Right lobe of liver (tissue), 6 donors: ENCODE data around the gene MS4A15. TPM values are rescaled to one million over a fixed set of nuclear protein-coding genes. Genes with fewer than 3 reads are reported as not detected.

Source experiments
- ATAC-seq, 4 donors: fragments of 200-7000 bp; cut with Tn5 transposase; one replicate each; pipeline ENCODE4 v1.9.1; 2020; ENCODE audit warnings: mild to moderate bottlenecking in 4 of 4, moderate library complexity in 4 of 4
- DNase-seq, 3 donors: peaks; one replicate each; pipeline ENCODE4 v3.0.0-alpha.2; 2020
- H3K27ac ChIP-seq, 3 donors: fragments of 200-600 bp; one replicate each; pipeline ENCODE4 v1.8.0; 2022
- H3K27me3 ChIP-seq, 2 donors: fragments of 200-600 bp; one replicate each; pipeline ENCODE4 v1.8.0; 2022
- H3K36me3 ChIP-seq, 4 donors: fragments of 200-600 bp; sonication (generic) in 1 of 4; one replicate each; pipeline versions ENCODE4 v1.5.1 to v1.8.0; 2017 to 2022; ENCODE audit warnings: control low read depth in 1 of 4
- H3K4me1 ChIP-seq, 4 donors: fragments of 200-600 bp; sonication (generic) in 1 of 4; one replicate each; pipeline versions ENCODE4 v1.5.1 to v1.8.0; 2017 to 2022; ENCODE audit warnings: control low read depth in 1 of 4
- H3K4me3 ChIP-seq, 3 donors: fragments of 200-600 bp; one replicate each; pipeline ENCODE4 v1.8.0; 2022
- H3K9me3 ChIP-seq, 4 donors: fragments of 200-600 bp; sonication (generic) in 1 of 4; one replicate each; pipeline versions ENCODE4 v1.5.1 to v1.8.0; 2017 to 2022; ENCODE audit warnings: control low read depth in 1 of 4
- CTCF ChIP-seq, 4 donors: fragments of 200-600 bp in 3 of 4; fragments of 450-650 bp in 1 of 4; IDR thresholded peaks; one replicate each; pipeline versions ENCODE4 v1.5.1 to v1.8.0; 2016 to 2022; ENCODE audit warnings: antibody characterized with exemption in 4 of 4, mild to moderate bottlenecking in 2 of 4
- POLR2A ChIP-seq: fragments of 450-650 bp; IDR thresholded peaks from one replicate; pipeline ENCODE4 v1.6.1; 2017; ENCODE audit warnings: antibody characterized with exemption, mild to moderate bottlenecking
- WGBS: methylation state at CpG from one replicate; pipeline ENCODE4 v1.1.6; 2018; ENCODE audit warnings: low coverage, low lambda C conversion rate; ENCODE audit not compliant: insufficient coverage; ENCODE audit errors: missing lambda C conversion rate; 5-methylcytosine and 5-hydroxymethylcytosine counted together
- intact Hi-C, 2 donors: fragments of 100-400 bp; cut with DNase I; formaldehyde crosslinking; loops; one replicate each; pipeline versions ENCODE4 v1.11.2 to v1.14.1; 2022
- total RNA-seq, 6 experiments: library from RNA; depleted of rRNA in 2 of 6; stranded (reverse); fragments of >200 nt in 2 of 6; fragmentation: NEBNext Ultra II Directional in 3 of 6; extraction: Animal tissue kit (Norgen Biotek cat#: 25700) in 3 of 6; gene quantifications; one replicate each; pipeline versions ENCODE4 v1.1.0 to v1.2.4, GENCODE V29; 2016 to 2023
- donor health status: DM: no; HTN: yes; CAD: no.
- donor health status: DM: no; HTN: no; CAD: no.
- donor health status: DM: no; HTN: no; CAD: no.
- donor health status: DM: no; HTN: yes; CAD: no.
- donor health status: DM: no; HTN: yes; CAD: no.

The MS4A15 gene
- total RNA-seq, 6 experiments from 2014 or later, result not detected

GRCh38 chr11:60813324-60813723 is 56.7 kb downstream of the MS4A15 start:
- no peaks in the 10 kb centered on the region for H3K36me3 ChIP-seq
- ATAC-seq (no peak), DNase-seq (no peak)
- H3K9me3 ChIP-seq, result no peaks in the 10 kb centered on the region
- no peak for TF ChIP-seq CTCF (IDR thresholded peaks at IDR 0.05)
- no peak for TF ChIP-seq POLR2A
- no peak overlapping the region for H3K27ac ChIP-seq
- intact Hi-C loops, result no loop called here
- 83% methylated on average over 1 of the region's 1 CpG for WGBS
- no peak overlapping the region for H3K4me3 ChIP-seq
- no peaks in the 10 kb centered on the region for H3K27me3 ChIP-seq
- H3K4me1 ChIP-seq, result no peaks in the 10 kb centered on the region

- Histone ChIP-seq H3K36me3 (no peaks in the 10 kb centered on the region), H3K27ac (no peak overlapping the region), H3K4me1 (no peaks in the 10 kb centered on the region), H3K27me3 (no peaks in the 10 kb centered on the region), H3K9me3 (no peaks in the 10 kb centered on the region), H3K4me3 (no peak overlapping the region)
- no peak for ATAC-seq
- TF ChIP-seq CTCF (IDR thresholded peaks at IDR 0.05) (no peak), POLR2A (no peak)
- 80% methylated on average over 1 of the region's 2 CpGs for whole genome bisulfite sequencing
- DNase-seq, result no peak
- intact Hi-C loops, result no loop called here
Observed at GRCh38 chr11:60814112-60814511, 57.4 kb downstream of the MS4A15 start.

GRCh38 chr11:60816590-60817157 is 60.0 kb downstream of the MS4A15 start:
- ATAC-seq, result no peak
- no peaks in the 10 kb centered on the region for H3K9me3 ChIP-seq
- intact Hi-C loops, result no loop called here
- no peak overlapping the region for H3K4me3 ChIP-seq
- DNase-seq, result no peak
- no peaks in the 10 kb centered on the region for H3K27me3 ChIP-seq
- H3K27ac ChIP-seq, result no peak overlapping the region
- no peaks in the 10 kb centered on the region for H3K4me1 ChIP-seq
- 89% methylated on average over 2 of the region's 2 CpGs for WGBS
- TF ChIP-seq CTCF (IDR thresholded peaks at IDR 0.05) (no peak), POLR2A (no peak)
- H3K36me3 ChIP-seq, result no peaks in the 10 kb centered on the region

- ATAC-seq, result no peak
- no peaks in the 10 kb centered on the region for H3K4me1 ChIP-seq
- TF ChIP-seq CTCF (IDR thresholded peaks at IDR 0.05) (no peak), POLR2A (no peak)
- intact Hi-C loops, result no loop called here
- H3K36me3 ChIP-seq, result no peaks in the 10 kb centered on the region
- H3K4me3 ChIP-seq, result no peak overlapping the region
- H3K9me3 ChIP-seq, result no peaks in the 10 kb centered on the region
- H3K27ac ChIP-seq, result no peak overlapping the region
- WGBS, result 35% methylated on average over 3 of the region's 4 CpGs
- no peak for DNase-seq
- H3K27me3 ChIP-seq, result no peaks in the 10 kb centered on the region
Observed at GRCh38 chr11:60818057-60818456, 61.4 kb downstream of the MS4A15 start.
